ENCODE measurements around the gene TRPM7. TPM values are rescaled to one million over a fixed set of nuclear protein-coding genes. Genes with fewer than 3 reads are reported as not detected.

The TRPM7 gene
- total RNA-seq, 1 experiment from 2014 or later = 49.6 TPM

DNA sequence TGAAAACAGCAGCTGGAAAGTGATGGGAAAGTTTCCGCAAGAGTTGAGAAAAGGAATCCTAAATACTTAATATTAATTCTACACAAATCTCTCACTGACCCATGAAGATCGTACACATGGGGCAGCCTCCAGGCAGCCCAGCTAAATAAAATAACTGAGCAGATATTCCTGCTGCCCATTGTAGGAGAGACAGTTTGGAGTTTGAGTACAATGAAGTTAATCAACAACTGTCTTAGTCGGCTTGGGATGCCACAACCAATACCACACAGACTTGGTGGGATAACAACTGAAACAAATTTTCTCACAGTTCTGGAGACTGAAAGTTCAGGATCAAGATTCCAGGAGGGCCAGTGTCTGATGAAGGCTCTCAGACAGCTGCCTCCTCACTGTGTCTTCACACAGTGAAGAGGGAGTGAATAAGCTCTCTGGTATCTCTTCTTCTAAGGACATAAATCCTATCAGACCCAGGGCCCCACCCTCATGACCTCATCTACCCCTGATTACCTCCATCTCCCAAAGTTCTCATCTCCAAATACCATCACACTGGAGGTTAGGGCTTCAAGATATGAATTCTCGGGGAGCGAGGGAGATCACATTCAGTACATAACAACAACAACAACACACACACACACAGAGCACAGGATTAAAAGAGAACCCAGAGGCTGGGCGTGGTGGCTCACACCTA, 9.7 kb downstream of the TRPM7 start:
- POLR2A ChIA-PET (ENCODE audit: low non-redundant PET) = no interaction called here
- BruUV-seq (replicated peaks) = no TSS peak
- TF ChIP-seq CTCF (conservative IDR thresholded peaks at IDR 0.05; ENCODE audit: low read depth, low read length) (no peak), EZH2 (IDR thresholded peaks at IDR 0.05; ENCODE audit: borderline replicate concordance, low read depth, low read length, poor library complexity, severe bottlenecking) (no peak)
- H3K4me1 ChIP-seq (ENCODE audit: insufficient read depth, low read length, poor library complexity, severe bottlenecking) = peaks cover 5% of the 10 kb centered on the region
- H3K9me3 ChIP-seq (ENCODE audit: low read depth, low read length, poor library complexity, severe bottlenecking) = no peaks in the 10 kb centered on the region
- no peaks in the 10 kb centered on the region for H3K36me3 ChIP-seq (ENCODE audit: insufficient read depth, low read length, poor library complexity, severe bottlenecking)
- DNase-seq (ENCODE audit: low spot score) = no peak
- CTCF ChIA-PET = no interaction called here
- intact Hi-C loops (cut with micrococcal nuclease; ENCODE audit: unreplicated experiment) = no loop called here
- H3K4me3 ChIP-seq (ENCODE audit: low read depth, low read length, poor library complexity, severe bottlenecking) = no peak overlapping the region
- peak overlapping the region; percentile 14 for H3K27ac ChIP-seq (ENCODE audit: low read depth, low read length, poor library complexity, severe bottlenecking)
- H3K27me3 ChIP-seq (replicated peaks; ENCODE audit: insufficient read depth, low read depth, low read length, poor library complexity) = no peaks in the 10 kb centered on the region

- CTCF ChIA-PET = no interaction called here
- POLR2A ChIA-PET (ENCODE audit: low non-redundant PET) = no interaction called here
Measured at GRCh38 chr15:50675535-50676144, 11.0 kb downstream of the TRPM7 start.

DNA sequence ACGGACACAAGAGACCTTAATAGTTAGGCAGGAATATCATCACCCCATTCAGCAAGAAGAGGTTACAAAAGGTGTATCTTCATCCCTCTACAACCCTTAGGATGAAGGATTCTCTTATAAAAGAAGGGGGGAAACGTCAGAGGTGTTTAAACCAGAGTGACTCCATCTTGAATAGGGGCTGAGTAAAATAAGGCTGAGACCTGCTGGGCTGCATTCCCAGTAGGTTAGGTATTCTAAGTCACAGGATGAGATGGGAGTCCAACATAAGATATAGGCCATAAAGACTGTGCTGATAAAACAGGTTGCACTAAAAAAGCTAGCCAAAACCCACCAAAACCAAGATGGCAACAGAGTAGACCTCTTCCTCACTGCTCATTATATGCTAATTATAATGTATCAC, 16.5 kb downstream of the TRPM7 start:
- Histone ChIP-seq H3K4me1 (ENCODE audit: insufficient read depth, low read length, poor library complexity, severe bottlenecking) (no peaks in the 10 kb centered on the region), H3K36me3 (ENCODE audit: insufficient read depth, low read length, poor library complexity, severe bottlenecking) (no peaks in the 10 kb centered on the region), H3K4me3 (ENCODE audit: low read depth, low read length, poor library complexity, severe bottlenecking) (no peak overlapping the region), H3K9me3 (ENCODE audit: low read depth, low read length, poor library complexity, severe bottlenecking) (no peaks in the 10 kb centered on the region), H3K27ac (ENCODE audit: low read depth, low read length, poor library complexity, severe bottlenecking) (no peak overlapping the region), H3K27me3 (replicated peaks; ENCODE audit: insufficient read depth, low read depth, low read length, poor library complexity) (no peaks in the 10 kb centered on the region)
- ChIA-PET POLR2A (ENCODE audit: low non-redundant PET) (interaction anchor here (0.5 kb wide), 1 partner anchor 1560 kb away, joined by 4 read pairs; no protein-coding TSS in a partner anchor), CTCF (no interaction called here)
- intact Hi-C loops (cut with micrococcal nuclease; ENCODE audit: unreplicated experiment) = no loop called here
- no peak for DNase-seq (ENCODE audit: low spot score)
- BruUV-seq (replicated peaks) = no TSS peak
- no peak for TF ChIP-seq CTCF (conservative IDR thresholded peaks at IDR 0.05; ENCODE audit: low read depth, low read length)
- no peak for TF ChIP-seq EZH2 (IDR thresholded peaks at IDR 0.05; ENCODE audit: borderline replicate concordance, low read depth, low read length, poor library complexity, severe bottlenecking)

More at GRCh38 chr15:50675535-50676144, 11.0 kb downstream of the TRPM7 start:
- no peaks in the 10 kb centered on the region for H3K27me3 ChIP-seq (replicated peaks; ENCODE audit: insufficient read depth, low read depth, low read length, poor library complexity)
- H3K4me1 ChIP-seq (ENCODE audit: insufficient read depth, low read length, poor library complexity, severe bottlenecking) = peaks cover 5% of the 10 kb centered on the region
- BruUV-seq (replicated peaks) = no TSS peak
- H3K4me3 ChIP-seq (ENCODE audit: low read depth, low read length, poor library complexity, severe bottlenecking) = no peak overlapping the region
- peak; percentile 55 for DNase-seq (ENCODE audit: low spot score)
- no peaks in the 10 kb centered on the region for H3K9me3 ChIP-seq (ENCODE audit: low read depth, low read length, poor library complexity, severe bottlenecking)
- no peaks in the 10 kb centered on the region for H3K36me3 ChIP-seq (ENCODE audit: insufficient read depth, low read length, poor library complexity, severe bottlenecking)
- H3K27ac ChIP-seq (ENCODE audit: low read depth, low read length, poor library complexity, severe bottlenecking) = no peak overlapping the region
- intact Hi-C loops (cut with micrococcal nuclease; ENCODE audit: unreplicated experiment) = loop anchor here (1.0 to 2.0 kb wide), 2 partner anchors 201 to 233 kb away; partner anchors contain the start of gene AP4E1
- TF ChIP-seq CTCF (conservative IDR thresholded peaks at IDR 0.05; ENCODE audit: low read depth, low read length) (peak; percentile 82), EZH2 (IDR thresholded peaks at IDR 0.05; ENCODE audit: borderline replicate concordance, low read depth, low read length, poor library complexity, severe bottlenecking) (no peak)
